Glomerular endothelial cell (primary cell): ENCODE data around the gene TTLL10. TPM values are rescaled to one million over a fixed set of nuclear protein-coding genes. Genes with fewer than 3 reads are reported as not detected.
"Not testable (repeated sequence)": the region's sequence is repeated elsewhere in the genome, so short reads cannot be mapped to it uniquely, and the experiment has no call there.

ENCODE experiments used
- DNase-seq: peaks from one replicate; pipeline ENCODE4 v3.0.0-alpha.2; 2011; ENCODE audit warnings: low read depth, low spot score; ENCODE audit errors: extremely low read depth
- total RNA-seq: library from RNA; depleted of rRNA; stranded (reverse); fragments of >200 nt; gene quantifications from 2 replicates; pipeline ENCODE4 v1.2.3, GENCODE V29; 2015

Gene TTLL10
- total RNA-seq, 1 donor from 2014 or later: not detected

DNA sequence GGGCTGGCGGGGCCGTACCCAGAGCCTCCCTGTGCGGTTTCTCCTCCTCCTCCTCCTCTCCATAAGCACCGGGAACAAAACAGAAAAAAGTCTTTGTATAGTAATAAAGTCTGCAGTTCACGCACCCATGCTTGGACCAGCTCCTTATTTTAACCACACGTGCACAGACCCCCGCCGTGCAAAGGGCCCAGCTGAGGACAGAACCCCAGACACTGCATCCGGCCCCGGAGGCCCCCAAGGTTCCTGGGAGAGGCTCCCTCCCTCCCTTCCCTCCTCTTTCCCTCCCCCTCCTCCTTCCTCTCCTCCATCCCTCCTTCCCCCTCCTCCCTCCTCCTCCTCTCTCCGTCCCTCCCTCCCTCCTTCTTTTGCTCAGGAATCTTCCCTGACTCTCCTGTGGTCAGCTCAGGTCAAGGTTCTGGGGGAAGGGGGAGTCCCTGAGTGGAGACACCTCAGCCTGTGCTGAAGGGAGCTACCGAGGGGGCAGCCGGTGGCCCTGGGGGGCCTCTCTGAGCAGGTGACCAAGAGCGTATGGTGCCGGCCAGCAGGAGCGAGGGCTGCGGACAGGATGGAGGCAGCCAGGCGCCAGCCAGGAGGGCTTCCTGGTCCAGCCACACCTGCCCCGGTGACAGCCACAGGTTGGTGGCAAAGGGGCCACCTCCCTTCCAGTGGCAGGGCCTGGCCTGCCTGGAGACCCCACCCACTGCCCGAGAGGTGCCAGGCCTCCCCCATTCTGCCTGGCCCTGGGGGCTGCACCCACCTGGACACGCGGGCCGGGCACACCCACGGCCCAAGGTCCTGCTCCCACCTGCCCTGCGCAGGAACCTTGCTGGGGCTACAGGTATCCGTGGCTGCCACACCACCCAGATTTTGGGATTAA lies 3.2 kb upstream of the TTLL10 start:
- no peak for DNase-seq

GRCh38 chr1:1171161-1171545 lies 2.5 kb upstream of the TTLL10 start:
- DNase-seq: no peak

DNA sequence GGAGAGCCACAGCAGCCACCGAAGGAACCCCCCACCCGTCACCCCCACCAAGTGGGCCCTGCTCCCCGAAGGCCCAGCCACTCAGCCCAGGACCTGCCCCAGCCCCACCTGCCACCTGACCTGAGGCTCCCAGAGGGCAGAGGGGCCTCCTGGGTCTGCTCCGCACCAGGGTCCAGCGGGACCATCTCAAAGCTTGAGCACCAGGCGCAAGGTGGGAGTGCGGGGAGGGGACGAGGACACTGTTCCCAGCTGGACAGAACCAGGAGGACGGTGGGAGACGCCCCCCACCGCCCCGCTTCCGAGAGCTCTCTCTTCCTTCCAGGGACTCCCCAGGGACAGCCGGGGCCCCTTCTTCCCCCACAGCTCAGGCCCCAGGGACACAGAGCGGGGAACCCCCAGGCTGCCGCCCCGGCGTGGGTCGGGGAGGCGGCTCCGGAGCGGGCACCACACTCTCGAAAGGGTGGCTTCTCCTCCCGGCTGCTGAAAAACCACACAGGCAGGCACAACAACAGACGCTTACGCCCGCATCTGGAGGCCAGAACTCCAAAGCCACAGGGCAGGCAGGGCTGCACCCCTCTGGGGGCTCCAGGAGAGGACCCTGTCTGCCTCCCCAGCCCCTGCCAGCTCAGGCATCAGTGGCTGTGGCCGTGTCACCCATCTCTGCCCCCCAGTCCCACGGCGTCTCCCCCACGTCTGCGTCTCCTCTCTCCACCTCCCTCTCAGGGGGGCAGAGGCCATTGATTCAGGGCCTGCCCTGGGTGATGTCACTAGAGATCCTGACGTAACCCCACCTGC lies 1.9 kb upstream of the TTLL10 start:
- no peak for DNase-seq

DNA sequence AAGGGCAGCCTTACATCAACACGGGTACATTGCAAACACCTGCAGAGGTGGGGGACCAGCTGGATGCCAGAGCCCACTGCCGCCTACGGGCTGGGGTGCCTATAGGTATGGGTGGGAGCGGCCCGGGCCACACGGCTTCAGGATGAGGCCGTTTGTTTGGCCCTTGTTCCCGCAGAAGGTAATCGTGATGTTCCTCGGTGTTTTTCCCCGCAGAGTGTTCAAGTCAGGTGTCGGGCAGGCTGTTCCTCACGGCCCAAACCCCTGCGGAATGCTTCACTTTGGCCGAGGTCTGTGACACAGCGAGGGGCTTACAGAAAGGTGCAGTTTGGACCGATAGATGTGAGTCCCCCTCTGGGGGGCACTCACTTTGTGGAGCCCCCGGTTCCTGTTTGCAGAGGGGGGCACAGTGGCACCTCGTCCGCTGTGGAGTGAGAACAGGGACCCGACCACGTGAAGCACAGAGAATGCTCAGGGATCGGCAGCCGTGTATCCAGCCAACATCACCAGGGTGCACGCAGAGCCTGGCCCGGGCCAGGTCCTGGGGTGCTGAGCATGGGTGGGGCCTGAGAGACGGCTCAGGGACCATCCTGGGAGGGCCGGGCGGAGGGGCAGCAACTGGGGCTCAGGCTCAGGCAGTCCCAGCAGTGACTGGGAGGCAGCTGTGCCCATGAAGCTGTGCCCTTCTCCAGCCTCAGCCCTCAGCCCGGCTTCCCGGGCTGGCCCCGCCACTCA lies 453 bp upstream of the TTLL10 start:
- DNase-seq: no peak

DNA sequence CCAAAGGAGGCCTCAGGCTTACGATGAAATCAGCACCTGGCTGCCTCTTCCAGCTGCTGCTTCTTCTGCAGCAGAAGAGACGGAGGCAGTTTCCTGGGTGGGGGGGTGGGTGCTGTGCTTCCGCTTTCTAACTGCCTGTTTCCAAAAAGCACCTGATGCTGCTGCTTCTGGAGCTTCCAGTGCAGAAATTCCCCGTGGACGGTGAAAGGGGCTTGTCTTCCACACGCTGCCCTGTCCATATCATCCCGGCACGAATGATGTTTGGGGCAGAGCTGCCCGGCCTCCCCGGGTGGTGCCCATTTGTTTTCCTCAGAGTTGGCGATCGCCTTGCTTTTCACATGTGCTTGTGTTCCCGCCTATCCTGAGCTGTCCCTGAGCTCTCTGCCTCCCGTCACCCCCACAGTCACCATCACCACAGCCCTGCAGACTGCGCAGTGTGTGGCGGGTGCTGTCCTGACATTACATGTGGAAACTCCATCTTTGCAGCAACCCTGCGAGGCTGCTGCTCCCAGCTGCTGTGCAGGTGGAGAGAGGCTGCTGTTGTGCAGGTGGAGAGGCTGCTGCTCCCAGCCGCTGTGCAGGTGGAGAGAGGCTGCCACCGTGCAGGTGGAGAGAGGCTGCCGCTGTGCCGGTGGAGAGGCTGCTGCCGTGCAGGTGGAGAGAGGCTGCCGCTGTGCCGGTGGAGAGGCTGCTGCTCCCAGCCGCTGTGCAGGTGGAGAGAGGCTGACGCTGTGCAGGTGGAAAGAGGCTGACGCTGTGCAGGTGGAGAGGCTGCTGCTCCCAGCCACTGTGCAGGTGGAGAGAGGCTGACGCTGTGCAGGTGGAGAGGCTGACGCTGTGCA lies 1.8 kb downstream of the TTLL10 start:
- DNase-seq: no peak

DNA sequence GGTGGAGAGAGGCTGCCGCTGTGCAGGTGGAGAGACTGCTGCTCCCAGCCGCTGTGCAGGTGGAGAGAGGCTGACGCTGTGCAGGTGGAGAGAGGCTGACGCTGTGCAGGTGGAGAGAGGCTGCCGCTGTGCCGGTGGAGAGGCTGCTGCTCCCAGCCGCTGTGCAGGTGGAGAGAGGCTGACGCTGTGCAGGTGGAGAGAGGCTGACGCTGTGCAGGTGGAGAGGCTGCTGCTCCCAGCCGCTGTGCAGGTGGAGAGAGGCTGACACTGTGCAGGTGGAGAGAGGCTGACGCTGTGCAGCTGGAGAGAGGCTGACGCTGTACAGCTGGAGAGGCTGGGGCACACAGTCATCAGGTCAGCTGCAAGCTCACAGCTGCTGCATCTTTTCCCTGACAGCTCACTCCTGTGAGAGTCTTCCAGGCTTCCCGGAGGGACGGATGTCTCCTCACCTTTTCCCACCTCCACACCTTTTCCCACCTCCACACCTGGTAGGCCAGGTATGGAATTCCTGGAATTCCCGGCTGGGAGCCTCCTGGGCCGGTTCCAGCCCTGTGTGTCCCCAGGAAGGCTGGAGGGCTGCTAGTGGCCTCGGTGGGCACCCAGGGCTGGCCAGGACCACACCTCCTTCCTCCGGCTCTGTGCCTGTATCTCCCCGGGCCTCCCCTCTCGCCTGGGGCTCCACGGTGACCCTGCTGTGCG lies 2.5 kb downstream of the TTLL10 start:
- not testable (repeated sequence) for DNase-seq

DNA sequence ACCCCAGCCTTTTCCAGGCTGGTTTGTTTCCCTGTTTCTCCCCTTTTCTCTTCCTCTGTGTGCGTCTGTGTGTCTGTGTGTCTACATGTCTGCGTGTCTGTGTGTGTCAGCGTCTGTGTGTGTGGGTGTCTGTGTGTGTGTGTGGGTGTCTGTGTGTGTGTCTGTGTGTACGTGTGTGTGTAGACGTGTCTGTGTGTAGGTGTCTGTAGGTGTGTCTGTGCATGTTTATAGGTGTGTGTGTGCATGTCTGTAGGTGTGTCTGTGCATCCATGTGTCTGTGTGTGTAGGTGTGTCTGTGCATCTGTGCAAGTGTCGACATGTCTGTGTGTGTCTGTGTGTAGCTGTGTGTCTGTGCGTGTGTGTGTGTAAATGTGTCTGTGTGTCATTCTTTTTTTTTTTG lies 3.3 kb downstream of the TTLL10 start:
- no peak for DNase-seq

DNA sequence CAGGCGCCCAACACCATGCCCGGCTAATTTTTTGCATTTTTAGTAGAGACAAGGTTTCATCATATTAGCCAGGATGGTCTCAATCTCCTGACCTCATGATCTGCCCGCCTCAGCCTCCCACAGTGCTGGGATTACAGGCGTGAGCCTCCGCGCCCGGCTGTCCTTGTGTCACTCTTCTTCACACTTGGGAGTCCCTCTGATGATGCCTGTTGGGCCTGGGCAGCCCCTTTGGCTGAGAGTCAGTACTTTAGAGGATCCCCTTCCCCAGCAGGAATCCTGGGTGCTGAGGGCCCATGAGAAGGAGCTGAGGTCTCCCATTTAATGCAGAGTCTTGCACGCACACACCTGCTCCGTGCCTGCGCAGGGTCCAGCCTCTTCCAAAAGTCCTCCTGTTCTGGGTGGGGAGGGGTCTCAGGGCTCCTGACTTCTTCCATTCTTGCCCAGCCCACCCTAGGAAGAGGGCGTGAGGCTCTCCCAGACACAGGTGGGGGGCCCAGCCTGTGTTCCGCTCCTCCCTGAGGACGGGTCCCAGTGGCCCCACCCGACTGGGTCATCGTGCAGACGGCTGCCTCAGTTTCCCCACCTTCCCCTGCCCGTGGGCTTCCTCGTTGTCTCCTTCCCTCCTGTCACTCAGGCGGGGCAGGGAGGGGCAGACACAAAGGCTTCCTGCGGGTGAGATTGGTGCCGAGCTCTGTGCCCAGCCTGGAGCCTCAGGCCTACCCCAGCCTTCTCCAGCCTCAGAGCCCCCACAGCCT lies 3.9 kb downstream of the TTLL10 start:
- DNase-seq: no peak

- DNase-seq: no peak
Measured at GRCh38 chr1:1178794-1179331, 5.2 kb downstream of the TTLL10 start.

DNA sequence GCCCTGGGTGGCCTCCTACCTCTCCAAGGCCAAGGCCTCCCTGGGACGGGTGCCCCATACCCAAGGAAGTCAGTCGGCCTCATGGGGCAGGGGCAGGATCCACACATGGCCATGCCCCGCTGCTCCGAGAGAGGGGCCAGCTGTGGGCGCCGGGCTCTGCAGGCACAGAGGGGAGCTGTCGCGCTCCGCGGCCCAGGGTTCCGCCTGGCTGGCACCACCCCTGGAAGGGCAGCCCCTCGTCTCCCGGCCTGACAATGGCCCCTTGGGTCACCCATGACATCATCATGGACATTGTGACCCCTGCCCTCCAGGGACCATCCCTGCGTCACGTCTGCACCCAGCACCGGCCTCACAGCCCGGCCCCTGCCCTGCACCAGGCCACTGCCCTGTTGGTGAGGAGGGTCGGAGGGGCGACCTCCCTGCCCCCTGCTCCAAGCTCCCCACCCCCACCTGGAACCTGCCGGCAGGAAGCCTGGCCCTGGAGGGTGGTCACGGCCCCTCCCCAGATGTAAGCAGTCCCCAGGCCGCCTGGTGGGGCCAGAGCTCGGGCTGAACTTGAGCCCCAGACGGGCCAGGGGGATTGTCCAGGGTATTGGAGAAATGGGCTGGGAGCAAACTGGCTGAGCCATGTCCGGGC lies 5.8 kb downstream of the TTLL10 start:
- no peak for DNase-seq

- DNase-seq: no peak
Measured at GRCh38 chr1:1179983-1180861, 6.5 kb downstream of the TTLL10 start.

- no peak for DNase-seq
Measured at GRCh38 chr1:1181129-1181937, 7.7 kb downstream of the TTLL10 start.

DNA sequence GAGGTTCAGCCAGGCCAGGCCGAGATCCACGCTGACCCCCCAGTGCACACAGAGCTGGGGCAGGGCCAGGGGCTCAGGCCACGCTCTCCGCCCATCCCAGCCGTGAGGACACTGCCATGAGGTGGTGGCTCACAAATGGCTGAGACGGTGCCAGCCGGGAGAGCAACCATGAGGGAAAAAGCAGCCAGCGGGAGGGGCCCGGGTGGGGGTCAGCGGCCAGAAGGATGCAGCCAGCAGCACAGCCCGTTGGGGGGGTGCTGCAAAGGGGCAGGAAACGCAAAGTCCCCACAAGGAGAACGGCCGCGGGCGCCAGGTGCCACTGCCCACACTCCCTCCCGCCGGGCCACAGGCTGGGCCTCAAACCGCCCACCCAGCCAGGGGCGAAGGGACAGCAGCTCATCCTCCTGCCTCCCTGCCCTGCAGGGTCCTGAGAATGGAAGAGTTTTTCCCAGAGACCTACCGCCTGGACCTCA lies 8.3 kb downstream of the TTLL10 start:
- no peak for DNase-seq

DNA sequence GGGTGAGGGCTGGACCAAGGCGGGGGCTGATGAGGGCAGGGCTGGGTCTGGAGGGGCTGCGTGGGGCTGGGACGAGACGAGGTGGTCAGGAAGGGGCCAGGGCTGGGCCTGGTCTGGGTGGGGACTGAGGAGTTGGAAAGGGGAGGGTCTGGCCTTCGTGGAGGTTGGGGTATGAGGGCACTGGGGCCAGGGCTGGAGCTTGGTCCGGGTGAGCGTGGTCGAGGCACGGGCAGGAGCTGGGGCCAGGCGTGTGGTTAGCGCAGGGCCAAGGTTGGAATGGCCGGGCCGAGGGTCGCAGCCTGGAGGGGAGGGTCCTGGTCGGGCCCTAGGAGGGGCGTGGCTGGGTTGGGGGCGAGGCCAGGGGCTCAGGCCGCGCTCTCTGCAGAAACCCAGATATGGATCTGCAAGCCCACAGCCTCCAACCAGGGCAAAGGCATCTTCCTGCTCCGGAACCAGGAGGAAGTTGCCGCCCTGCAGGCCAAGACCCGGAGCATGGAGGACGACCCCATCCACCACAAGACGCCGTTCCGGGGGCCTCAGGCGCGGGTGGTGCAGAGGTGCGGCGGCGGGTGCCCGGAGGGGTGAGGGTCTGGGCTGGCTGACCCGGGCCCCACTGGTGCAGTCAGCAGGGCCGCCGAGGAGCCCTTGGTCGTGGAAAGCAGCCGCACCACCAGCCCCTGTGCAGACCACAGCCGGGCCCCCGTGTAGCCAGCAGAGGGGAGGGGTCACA lies 9.0 kb downstream of the TTLL10 start:
- no peak for DNase-seq

- no peak for DNase-seq
Measured at GRCh38 chr1:1183221-1183747, 9.6 kb downstream of the TTLL10 start.
